PC-3 (cell line): ENCODE data around the gene SYNCRIP. TPM values are rescaled to one million over a fixed set of nuclear protein-coding genes. Genes with fewer than 3 reads are reported as not detected.

Source experiments
- ATAC-seq: fragments of 200-7000 bp; cut with Tn5 transposase; 2 replicates; pipeline ENCODE4 v1.9.1; 2020; ENCODE audit warnings: mild to moderate bottlenecking, moderate library complexity
- BruUV-seq: library from RNA; stranded (reverse); fragments of 400-500 nt; replicated peaks from 2 replicates; lab custom pipeline; 2021; lab: Mats Ljungman, UMichigan
- CTCF ChIA-PET: fragments of 300-600 bp; sonication (Branson Sonifier 250); formaldehyde crosslinking; loops from one replicate; lab custom pipeline; 2022; ENCODE audit warnings: antibody characterized with exemption; lab: Charles Lee
- POLR2A ChIA-PET: fragments of 300-600 bp; sonication (Branson Sonifier 250); formaldehyde crosslinking; loops from one replicate; lab custom pipeline; 2022; ENCODE audit warnings: antibody characterized with exemption; ENCODE audit not compliant: unreplicated experiment; lab: Charles Lee
- DNase-seq: peaks from one replicate; pipeline ENCODE4 v3.0.0-alpha.2; 2015
- H2AFZ ChIP-seq: fragments of 300-600 bp; sonication (generic); 2 replicates; pipeline ENCODE4 v1.6.0; 2016; ENCODE audit warnings: antibody characterized with exemption, low read length
- H3F3A ChIP-seq: fragments of 300-600 bp; sonication (generic); one replicate; pipeline ENCODE4 v1.6.0; 2017; ENCODE audit warnings: antibody characterized with exemption, low read length, control low read depth, mild to moderate bottlenecking; ENCODE audit not compliant: unreplicated experiment
- H3K27ac ChIP-seq: fragments of 300-600 bp; sonication (generic); 2 replicates; pipeline ENCODE4 v1.5.1; 2016; ENCODE audit warnings: mild to moderate bottlenecking, low read length
- H3K27me3 ChIP-seq: fragments of 300-600 bp; sonication (generic); 2 replicates; pipeline ENCODE4 v1.6.1; 2016; ENCODE audit warnings: low read length, mixed read lengths
- H3K36me3 ChIP-seq: fragments of 300-600 bp; sonication (generic); 2 replicates; pipeline ENCODE4 v1.6.1; 2016; ENCODE audit warnings: low read depth, mixed run types, low read length, mixed read lengths
- H3K4me1 ChIP-seq: fragments of 300-600 bp; sonication (generic); 2 replicates; pipeline ENCODE4 v1.5.1; 2016; ENCODE audit warnings: low read length; ENCODE audit not compliant: insufficient read depth
- H3K4me2 ChIP-seq: fragments of 300-600 bp; sonication (generic); 2 replicates; pipeline ENCODE4 v1.6.0; 2016; ENCODE audit warnings: low read length
- H3K4me3 ChIP-seq: fragments of 300-600 bp; sonication (generic); 2 replicates; pipeline ENCODE4 v1.5.1; 2016; ENCODE audit warnings: mild to moderate bottlenecking, low read length, mixed read lengths
- H3K79me2 ChIP-seq: fragments of 300-600 bp; sonication (generic); 2 replicates; pipeline ENCODE4 v1.6.1; 2017; ENCODE audit warnings: low read length, mixed read lengths
- H3K9ac ChIP-seq: fragments of 300-600 bp; sonication (generic); 2 replicates; pipeline ENCODE4 v1.6.0; 2016; ENCODE audit warnings: mild to moderate bottlenecking, low read length
- H3K9me2 ChIP-seq: fragments of 300-600 bp; sonication (generic); replicated peaks from 2 replicates; pipeline ENCODE4 v1.6.1; 2016; ENCODE audit warnings: mixed run types, low read length, mixed read lengths
- H3K9me3 ChIP-seq: fragments of 300-600 bp; sonication (generic); 2 replicates; pipeline ENCODE4 v1.6.1; 2016; ENCODE audit warnings: low read length, mixed read lengths
- H4K20me1 ChIP-seq: fragments of 300-600 bp; sonication (generic); 2 replicates; pipeline ENCODE4 v1.6.1; 2016; ENCODE audit warnings: low read length, mixed read lengths
- EZH2 ChIP-seq: fragments of 300-600 bp; sonication (generic); IDR thresholded peaks from one replicate; pipeline ENCODE4 v1.6.1; 2017; ENCODE audit warnings: antibody characterized with exemption, mild to moderate bottlenecking, low read length; ENCODE audit not compliant: unreplicated experiment
- EZH2phosphoT487 ChIP-seq: fragments of 300-600 bp; sonication (generic); IDR thresholded peaks from 2 replicates; pipeline ENCODE4 v1.6.1; 2018; ENCODE audit warnings: mild to moderate bottlenecking, antibody characterized with exemption, low read length, borderline replicate concordance
- intact Hi-C: fragments of 100-400 bp; cut with micrococcal nuclease; formaldehyde crosslinking; loops from 2 replicates; pipeline ENCODE4 v1.9.0; 2023
- total RNA-seq: library from RNA; depleted of rRNA; stranded (reverse); fragments of >200 nt; gene quantifications from 2 replicates; pipeline ENCODE4 v1.2.3, GENCODE V29; 2014
- TF ChIP-seq, protein P1 (sequence below): fragments of 300-600 bp; sonication (generic); conservative IDR thresholded peaks from 2 replicates; pipeline ENCODE4 v1.5.1; 2017; ENCODE audit warnings: antibody characterized with exemption, low read depth, mild to moderate bottlenecking, low read length

Gene SYNCRIP
- total RNA-seq, 1 experiment from 2014 or later: 63.8 TPM

DNA sequence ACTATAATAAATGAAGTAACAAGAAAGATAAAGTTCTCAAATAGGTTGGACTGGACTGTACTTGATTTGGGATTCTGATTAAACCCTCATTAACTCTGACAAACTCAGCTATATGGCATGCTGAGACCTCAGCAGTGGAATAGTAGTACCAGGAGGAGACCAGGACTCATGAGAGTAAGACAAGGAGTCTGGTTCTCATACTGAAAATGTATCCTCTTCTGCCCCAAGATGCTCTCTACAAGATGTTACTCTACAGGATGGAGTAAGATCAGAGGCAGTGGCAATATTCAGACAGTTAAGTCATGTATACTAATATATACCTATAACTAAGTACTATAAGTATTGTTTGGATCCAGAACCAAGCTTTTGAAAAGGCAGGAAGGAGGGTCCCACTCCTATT is 31.9 kb upstream of the SYNCRIP start:
- H3K79me2 ChIP-seq: peaks cover 52% of the 10 kb centered on the region
- H3K4me2 ChIP-seq: 0 out of 2 replicates have a peak overlapping the region, but pooled peaks have one; percentile 98
- no peaks in the 10 kb centered on the region for H3K27me3 ChIP-seq
- TF ChIP-seq, protein P1, sequence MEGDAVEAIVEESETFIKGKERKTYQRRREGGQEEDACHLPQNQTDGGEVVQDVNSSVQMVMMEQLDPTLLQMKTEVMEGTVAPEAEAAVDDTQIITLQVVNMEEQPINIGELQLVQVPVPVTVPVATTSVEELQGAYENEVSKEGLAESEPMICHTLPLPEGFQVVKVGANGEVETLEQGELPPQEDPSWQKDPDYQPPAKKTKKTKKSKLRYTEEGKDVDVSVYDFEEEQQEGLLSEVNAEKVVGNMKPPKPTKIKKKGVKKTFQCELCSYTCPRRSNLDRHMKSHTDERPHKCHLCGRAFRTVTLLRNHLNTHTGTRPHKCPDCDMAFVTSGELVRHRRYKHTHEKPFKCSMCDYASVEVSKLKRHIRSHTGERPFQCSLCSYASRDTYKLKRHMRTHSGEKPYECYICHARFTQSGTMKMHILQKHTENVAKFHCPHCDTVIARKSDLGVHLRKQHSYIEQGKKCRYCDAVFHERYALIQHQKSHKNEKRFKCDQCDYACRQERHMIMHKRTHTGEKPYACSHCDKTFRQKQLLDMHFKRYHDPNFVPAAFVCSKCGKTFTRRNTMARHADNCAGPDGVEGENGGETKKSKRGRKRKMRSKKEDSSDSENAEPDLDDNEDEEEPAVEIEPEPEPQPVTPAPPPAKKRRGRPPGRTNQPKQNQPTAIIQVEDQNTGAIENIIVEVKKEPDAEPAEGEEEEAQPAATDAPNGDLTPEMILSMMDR: no peak
- TF ChIP-seq EZH2: no peak
- TF ChIP-seq EZH2phosphoT487: no peak
- DNase-seq (no peak), ATAC-seq (no peak)
- no peak overlapping the region for H3K9ac ChIP-seq
- BruUV-seq: no TSS peak
- POLR2A ChIA-PET: no interaction called here
- H3K36me3 ChIP-seq: peaks cover 33% of the 10 kb centered on the region
- H4K20me1 ChIP-seq: peaks cover 47% of the 10 kb centered on the region
- CTCF ChIA-PET: no interaction called here
- no peak overlapping the region for H2AFZ ChIP-seq
- H3K27ac ChIP-seq: no peak overlapping the region
- H3K9me2 ChIP-seq: no peaks in the 10 kb centered on the region
- intact Hi-C loops: loop anchor here (10.0 kb wide), 1 partner anchor 80 kb away; the partner anchor contains the start of gene SNX14
- no peaks in the 10 kb centered on the region for H3K9me3 ChIP-seq
- peaks cover 20% of the 10 kb centered on the region for H3K4me1 ChIP-seq
- H3K4me3 ChIP-seq: no peak overlapping the region
- H3F3A ChIP-seq: peaks cover 3% of the 10 kb centered on the region

DNA sequence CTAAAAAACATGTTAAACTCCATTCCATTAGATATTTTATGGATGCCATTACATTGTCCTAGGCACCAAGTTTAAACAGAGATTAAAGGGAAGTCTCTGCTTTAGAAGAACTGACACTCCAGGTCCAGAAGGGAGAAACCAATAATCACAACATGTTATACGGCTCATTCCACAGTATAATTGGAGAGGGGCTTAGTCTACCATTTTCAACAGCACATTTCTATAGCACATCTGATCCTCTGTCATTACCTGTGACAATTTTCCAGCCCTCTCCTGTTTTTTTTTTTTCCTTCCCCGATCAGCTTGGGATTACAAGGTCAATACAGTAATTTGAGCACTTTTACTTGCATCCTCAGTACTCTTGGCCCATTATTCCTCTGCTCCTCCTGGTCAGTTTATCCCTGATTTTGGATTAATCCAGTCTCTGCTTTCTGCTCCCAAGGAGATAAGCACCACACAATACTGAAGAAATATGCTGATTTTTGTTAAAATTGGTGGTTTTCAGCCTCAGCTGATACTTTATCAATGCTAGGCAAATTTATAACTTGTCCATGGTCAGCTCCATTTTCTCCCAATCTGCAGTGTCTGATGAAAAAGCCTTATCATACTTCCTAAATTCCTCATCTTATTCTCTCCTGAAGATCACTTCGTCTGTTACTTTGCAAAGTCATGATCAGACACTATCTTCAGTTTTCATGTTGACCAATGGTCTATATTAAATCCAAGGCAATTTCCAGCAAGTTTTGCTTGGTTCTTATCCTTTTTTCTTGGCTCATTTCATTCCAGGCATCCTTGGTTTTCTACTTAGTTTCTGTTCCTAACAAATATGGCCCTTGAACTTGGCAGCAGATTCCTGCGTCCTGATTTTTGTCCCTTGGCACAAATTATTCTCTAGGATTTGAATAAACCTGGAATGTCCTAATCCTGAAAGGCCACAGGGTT is 30.8 kb upstream of the SYNCRIP start:
- TF ChIP-seq EZH2phosphoT487 (no peak), EZH2 (no peak)
- TF ChIP-seq, protein P1: no peak
- no TSS peak for BruUV-seq
- no peak for DNase-seq
- no peak overlapping the region for H3K9ac ChIP-seq
- no peaks in the 10 kb centered on the region for H3K27me3 ChIP-seq
- POLR2A ChIA-PET: interaction anchor here (0.6 kb wide), 1 partner anchor 77 kb away, joined by 14 read pairs; no protein-coding TSS in a partner anchor
- no peak overlapping the region for H3K27ac ChIP-seq
- CTCF ChIA-PET: no interaction called here
- peaks cover 47% of the 10 kb centered on the region for H4K20me1 ChIP-seq
- no peak for ATAC-seq
- peaks cover 46% of the 10 kb centered on the region for H3K79me2 ChIP-seq
- H3F3A ChIP-seq: peaks cover 3% of the 10 kb centered on the region
- intact Hi-C loops: loop anchor here (10.0 kb wide), 1 partner anchor 79 kb away; the partner anchor contains the start of gene SNX14
- H3K36me3 ChIP-seq: peaks cover 33% of the 10 kb centered on the region
- H3K9me3 ChIP-seq: no peaks in the 10 kb centered on the region
- no peak overlapping the region for H3K4me3 ChIP-seq
- H3K4me1 ChIP-seq: peaks cover 20% of the 10 kb centered on the region
- H3K4me2 ChIP-seq: no peak overlapping the region
- no peaks in the 10 kb centered on the region for H3K9me2 ChIP-seq
- H2AFZ ChIP-seq: no peak overlapping the region
